GM12873 (cell line): Measurements from ENCODE around the gene NFATC2IP.

Experiments
- CTCF ChIP-seq: IDR thresholded peaks from 2 replicates; pipeline ENCODE4 v1.5.1; 2012; ENCODE audit warnings: low read depth, mild to moderate bottlenecking, moderate library complexity, low read length, control low read depth; ENCODE audit not compliant: insufficient read depth; ENCODE audit errors: missing control alignments

The NFATC2IP gene

DNA sequence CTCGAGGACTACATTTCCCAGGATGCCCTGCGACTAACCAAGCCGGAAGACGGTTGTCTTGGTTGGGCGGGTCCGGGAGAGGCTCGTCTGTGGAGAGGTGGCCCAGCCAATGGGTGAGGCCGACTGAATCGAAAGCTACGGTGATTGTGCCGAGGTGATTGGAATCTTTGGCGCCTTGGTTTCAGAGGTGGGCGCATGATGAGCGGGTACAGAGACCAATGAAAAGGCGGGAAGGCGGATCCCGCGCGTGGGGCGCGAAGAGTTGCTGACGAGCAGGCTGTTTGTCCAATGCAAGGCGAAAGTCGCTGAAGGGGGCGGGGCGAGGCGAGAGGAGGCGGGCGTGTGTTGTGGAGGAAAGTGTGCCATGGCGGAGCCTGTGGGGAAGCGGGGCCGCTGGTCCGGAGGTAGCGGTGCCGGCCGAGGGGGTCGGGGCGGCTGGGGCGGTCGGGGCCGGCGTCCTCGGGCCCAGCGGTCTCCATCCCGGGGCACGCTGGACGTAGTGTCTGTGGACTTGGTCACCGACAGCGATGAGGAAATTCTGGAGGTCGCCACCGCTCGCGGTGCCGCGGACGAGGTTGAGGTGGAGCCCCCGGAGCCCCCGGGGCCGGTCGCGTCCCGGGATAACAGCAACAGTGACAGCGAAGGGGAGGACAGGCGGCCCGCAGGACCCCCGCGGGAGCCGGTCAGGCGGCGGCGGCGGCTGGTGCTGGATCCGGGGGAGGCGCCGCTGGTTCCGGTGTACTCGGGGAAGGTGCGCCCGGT lies at the start of gene NFATC2IP:
Gene NFATC2IP (plus strand): TSS at position 290 of the 762 bp plus-strand sequence. CDS start 75 bp downstream, at position 365.
- no peak for TF ChIP-seq CTCF

- TF ChIP-seq CTCF: no peak
These were observed 48.9 kb upstream of the NFATC2IP start for GRCh38 chr16:28901862-28902261.

- TF ChIP-seq CTCF: no peak
These were observed 47.8 kb upstream of the NFATC2IP start for GRCh38 chr16:28902909-28903308.

- no peak for TF ChIP-seq CTCF
These were observed 47.2 kb upstream of the NFATC2IP start for GRCh38 chr16:28903344-28904042.

DNA sequence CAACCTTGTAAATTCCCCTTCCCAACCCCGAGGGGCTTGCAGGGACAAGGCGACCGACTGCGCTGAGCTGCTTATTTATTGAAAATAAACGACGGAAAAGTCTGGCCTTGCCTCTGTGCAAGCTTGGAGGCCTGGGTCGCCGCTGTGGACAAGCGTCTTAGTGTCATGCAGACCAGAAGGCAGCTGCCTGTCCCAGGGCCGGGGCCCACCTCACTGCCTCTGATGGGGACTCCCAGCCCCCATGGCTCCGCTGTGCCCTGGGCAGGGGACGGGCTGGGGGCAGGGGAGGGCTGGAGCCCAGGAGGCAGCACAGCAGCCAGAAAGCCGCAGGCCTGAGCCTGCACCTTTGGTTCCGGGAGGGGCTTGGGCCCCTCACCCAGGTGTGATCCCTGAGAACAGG lies 46.4 kb upstream of the NFATC2IP start:
- no peak for TF ChIP-seq CTCF

DNA sequence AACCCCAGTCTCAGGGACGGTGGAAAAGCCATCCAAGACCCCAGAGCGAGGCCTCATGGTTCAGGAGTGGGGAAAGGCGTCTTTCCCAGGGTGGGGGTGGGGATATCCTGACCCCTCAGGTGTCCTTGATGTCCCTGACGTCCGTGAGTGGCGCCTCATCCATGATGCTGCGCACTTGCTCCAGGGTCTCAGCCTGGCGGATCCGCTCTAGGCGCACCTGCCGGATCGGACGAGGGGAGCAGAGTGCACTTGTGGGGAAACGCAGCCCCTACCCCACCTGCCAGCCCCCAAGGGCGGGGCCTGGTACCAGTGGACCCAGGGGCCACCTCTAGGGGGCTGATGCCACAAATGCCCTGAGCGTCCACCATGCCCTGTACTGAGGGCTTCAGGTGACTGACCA lies 45.9 kb upstream of the NFATC2IP start:
- TF ChIP-seq CTCF: no peak

DNA sequence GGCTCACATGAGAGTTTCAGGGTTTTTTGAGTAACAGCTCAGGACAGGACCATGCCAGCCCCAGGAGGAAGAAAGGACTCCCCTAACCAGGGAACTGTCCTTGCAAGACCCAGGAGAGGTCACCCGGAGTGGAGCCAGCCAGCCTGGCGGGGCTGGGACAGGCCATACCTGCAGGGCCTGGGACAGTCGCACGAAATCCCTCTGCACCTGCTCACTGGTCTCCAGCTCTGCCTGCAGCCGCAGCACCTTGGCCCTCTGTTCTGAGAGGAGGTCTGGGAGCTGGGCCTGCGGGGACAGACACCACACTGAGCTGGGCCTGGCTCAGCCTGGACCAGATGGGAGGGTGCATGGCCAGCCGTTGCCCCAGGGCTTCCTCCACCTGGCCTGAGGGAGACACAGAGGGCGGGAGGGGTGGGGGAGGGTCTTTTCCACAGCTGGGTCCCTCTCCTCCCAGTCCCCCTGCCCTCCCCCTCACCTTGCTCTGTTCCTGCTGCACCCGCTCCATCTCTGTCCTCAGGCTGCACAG lies 45.4 kb upstream of the NFATC2IP start:
- no peak for TF ChIP-seq CTCF
